Neural cell (in vitro differentiated cells): ENCODE measurements around the gene ZMYND11. TPM values are rescaled to one million over a fixed set of nuclear protein-coding genes. Genes with fewer than 3 reads are reported as not detected.

ENCODE experiments used
- H2AFZ ChIP-seq: fragments of 200-600, 300-800 bp; sonication (generic), shearing (Covaris generic); 2 replicates; pipeline ENCODE4 v1.6.0; 2014; ENCODE audit warnings: low read depth, mild to moderate bottlenecking, antibody characterized with exemption, low read length, moderate library complexity
- H3F3A ChIP-seq: fragments of 200-600 bp; shearing (Covaris generic); 2 replicates; pipeline ENCODE4 v1.6.1; 2016; ENCODE audit warnings: mild to moderate bottlenecking, moderate library complexity, mixed read lengths, antibody characterized with exemption, low read length; ENCODE audit not compliant: insufficient read depth, poor library complexity, severe bottlenecking
- H3K27ac ChIP-seq: fragments of 200-600, 300-800 bp; sonication (generic), shearing (Covaris generic); 2 replicates; pipeline ENCODE4 v1.5.1; 2014; ENCODE audit warnings: mild to moderate bottlenecking, low read length, moderate library complexity
- H3K27me3 ChIP-seq: fragments of 300-800, 200-600 bp; sonication (generic), shearing (Covaris generic); 2 replicates; pipeline ENCODE4 v1.6.0; 2014; ENCODE audit warnings: mild to moderate bottlenecking, low read depth, low read length, moderate library complexity; ENCODE audit not compliant: insufficient read depth
- H3K36me3 ChIP-seq: fragments of 300-800, 200-600 bp; sonication (generic), shearing (Covaris generic); 2 replicates; pipeline ENCODE4 v1.5.1; 2014; ENCODE audit warnings: mild to moderate bottlenecking, antibody characterized with exemption, low read length, moderate library complexity; ENCODE audit not compliant: insufficient read depth
- H3K4me2 ChIP-seq: fragments of 300-800, 200-600 bp; sonication (generic), shearing (Covaris generic); 2 replicates; pipeline ENCODE4 v1.6.0; 2014; ENCODE audit warnings: mild to moderate bottlenecking, low read length
- H3K4me3 ChIP-seq: fragments of 300-800, 200-600 bp; sonication (generic), shearing (Covaris generic); 2 replicates; pipeline ENCODE4 v1.5.1; 2014; ENCODE audit warnings: mild to moderate bottlenecking, low read length, moderate library complexity
- H3K79me2 ChIP-seq: fragments of 200-600 bp; shearing (Covaris generic); replicated peaks from 2 replicates; pipeline ENCODE4 v1.6.0; 2014; ENCODE audit warnings: mild to moderate bottlenecking, low read length, moderate library complexity; ENCODE audit not compliant: insufficient read depth
- H3K9ac ChIP-seq: fragments of 300-800, 200-600 bp; sonication (generic), shearing (Covaris generic); 2 replicates; pipeline ENCODE4 v1.6.1; 2016; ENCODE audit warnings: mild to moderate bottlenecking, low read length, mixed read lengths
- H3K9me2 ChIP-seq: fragments of 200-600 bp; shearing (Covaris generic); 2 replicates; pipeline ENCODE4 v1.6.1; 2016; ENCODE audit warnings: mild to moderate bottlenecking, low read length, mixed read lengths; ENCODE audit not compliant: insufficient read depth
- H3K9me3 ChIP-seq: fragments of 200-600, 300-800 bp; sonication (generic), shearing (Covaris generic); 2 replicates; pipeline ENCODE4 v1.6.1; 2016; ENCODE audit warnings: mild to moderate bottlenecking, mixed run types, low read length, moderate library complexity, mixed read lengths
- H4K20me1 ChIP-seq: fragments of 200-600 bp; shearing (Covaris generic); 2 replicates; pipeline ENCODE4 v1.6.1; 2016; ENCODE audit warnings: mild to moderate bottlenecking, mixed run types; ENCODE audit not compliant: insufficient read depth
- EP300 ChIP-seq: fragments of 450-650 bp; conservative IDR thresholded peaks from 2 replicates; pipeline ENCODE4 v1.6.1; 2014; ENCODE audit warnings: antibody characterized with exemption, mild to moderate bottlenecking, moderate library complexity; ENCODE audit not compliant: poor library complexity, severe bottlenecking
- EZH2 ChIP-seq: fragments of 200-600, 300-800 bp; shearing (Covaris generic), sonication (generic); IDR thresholded peaks from 2 replicates; pipeline ENCODE4 v1.6.1; 2014; ENCODE audit warnings: antibody characterized with exemption, low read length, borderline replicate concordance, mild to moderate bottlenecking; ENCODE audit not compliant: insufficient read depth, poor library complexity, severe bottlenecking
- MXI1 ChIP-seq: fragments of 450-650 bp; conservative IDR thresholded peaks from 2 replicates; pipeline ENCODE4 v1.6.1; 2014; ENCODE audit warnings: antibody characterized with exemption, mild to moderate bottlenecking; ENCODE audit not compliant: poor library complexity, severe bottlenecking
- POLR2AphosphoS5 ChIP-seq: IDR thresholded peaks from 2 replicates; pipeline ENCODE4 v1.6.1; 2012
- RAD21 ChIP-seq: fragments of 450-650 bp; conservative IDR thresholded peaks from 2 replicates; pipeline ENCODE4 v1.6.1; 2014; ENCODE audit warnings: antibody characterized with exemption, mild to moderate bottlenecking, moderate library complexity
- SMC3 ChIP-seq: fragments of 450-650 bp; conservative IDR thresholded peaks from 2 replicates; pipeline ENCODE4 v1.6.1; 2014; ENCODE audit warnings: antibody characterized with exemption, mild to moderate bottlenecking, moderate library complexity; ENCODE audit not compliant: poor library complexity
- TAF1 ChIP-seq: IDR thresholded peaks from 2 replicates; pipeline ENCODE4 v1.6.1; 2012; ENCODE audit warnings: low read depth
- polyA plus RNA-seq: library from polyadenylated mRNA; depleted of rRNA; stranded (reverse); fragments of >200 nt; gene quantifications from 2 replicates; pipeline ENCODE4 v1.2.3, GENCODE V29; 2014
- TF ChIP-seq, protein P1 (sequence below): fragments of 450-650 bp; IDR thresholded peaks from 2 replicates; pipeline ENCODE4 v1.5.1; 2014; ENCODE audit warnings: antibody characterized with exemption, mild to moderate bottlenecking, moderate library complexity; ENCODE audit not compliant: poor library complexity, severe bottlenecking
- TF ChIP-seq, protein P2 (sequence below): IDR thresholded peaks from 2 replicates; pipeline ENCODE4 v1.6.1; 2012; ENCODE audit warnings: borderline replicate concordance

ZMYND11 gene
- polyA plus RNA-seq, 1 donor from 2014 or later, result 122 TPM

DNA sequence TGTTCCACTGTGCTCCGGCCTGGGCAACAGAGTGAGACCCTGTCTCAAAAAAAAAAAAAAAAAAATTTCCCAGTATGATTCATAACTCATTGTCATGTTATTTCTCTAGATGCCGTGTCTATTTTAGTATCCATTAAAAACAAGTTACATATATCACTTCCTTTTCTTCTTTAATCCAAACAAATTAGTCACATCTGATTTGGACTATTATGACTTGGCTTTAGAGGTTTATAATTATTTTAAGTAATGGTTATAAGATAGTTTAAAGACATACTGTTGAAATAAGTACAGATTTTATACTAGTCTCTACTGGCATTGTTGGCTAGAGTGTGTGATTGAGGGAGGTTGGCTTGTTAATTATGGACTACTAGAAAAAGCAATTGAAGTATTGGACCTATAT lies 53.3 kb downstream of the ZMYND11 start:
- Histone ChIP-seq H3K27me3 (no peaks in the 10 kb centered on the region), H3K4me2 (no peak overlapping the region), H3K9ac (no peak overlapping the region), H3K4me3 (no peak overlapping the region), H2AFZ (no peak overlapping the region), H3K79me2 (no peaks in the 10 kb centered on the region), H3K36me3 (peaks cover 4% of the 10 kb centered on the region), H3F3A (no peaks in the 10 kb centered on the region), H3K27ac (no peak overlapping the region), H3K9me2 (no peaks in the 10 kb centered on the region), H3K9me3 (no peaks in the 10 kb centered on the region), H4K20me1 (no peaks in the 10 kb centered on the region)
- TF ChIP-seq EP300 (no peak), TAF1 (no peak), SMC3 (no peak), RAD21 (no peak), EZH2 (no peak), POLR2AphosphoS5 (no peak), MXI1 (no peak)
- TF ChIP-seq, protein P1, sequence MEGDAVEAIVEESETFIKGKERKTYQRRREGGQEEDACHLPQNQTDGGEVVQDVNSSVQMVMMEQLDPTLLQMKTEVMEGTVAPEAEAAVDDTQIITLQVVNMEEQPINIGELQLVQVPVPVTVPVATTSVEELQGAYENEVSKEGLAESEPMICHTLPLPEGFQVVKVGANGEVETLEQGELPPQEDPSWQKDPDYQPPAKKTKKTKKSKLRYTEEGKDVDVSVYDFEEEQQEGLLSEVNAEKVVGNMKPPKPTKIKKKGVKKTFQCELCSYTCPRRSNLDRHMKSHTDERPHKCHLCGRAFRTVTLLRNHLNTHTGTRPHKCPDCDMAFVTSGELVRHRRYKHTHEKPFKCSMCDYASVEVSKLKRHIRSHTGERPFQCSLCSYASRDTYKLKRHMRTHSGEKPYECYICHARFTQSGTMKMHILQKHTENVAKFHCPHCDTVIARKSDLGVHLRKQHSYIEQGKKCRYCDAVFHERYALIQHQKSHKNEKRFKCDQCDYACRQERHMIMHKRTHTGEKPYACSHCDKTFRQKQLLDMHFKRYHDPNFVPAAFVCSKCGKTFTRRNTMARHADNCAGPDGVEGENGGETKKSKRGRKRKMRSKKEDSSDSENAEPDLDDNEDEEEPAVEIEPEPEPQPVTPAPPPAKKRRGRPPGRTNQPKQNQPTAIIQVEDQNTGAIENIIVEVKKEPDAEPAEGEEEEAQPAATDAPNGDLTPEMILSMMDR, result no peak
- TF ChIP-seq, protein P2, sequence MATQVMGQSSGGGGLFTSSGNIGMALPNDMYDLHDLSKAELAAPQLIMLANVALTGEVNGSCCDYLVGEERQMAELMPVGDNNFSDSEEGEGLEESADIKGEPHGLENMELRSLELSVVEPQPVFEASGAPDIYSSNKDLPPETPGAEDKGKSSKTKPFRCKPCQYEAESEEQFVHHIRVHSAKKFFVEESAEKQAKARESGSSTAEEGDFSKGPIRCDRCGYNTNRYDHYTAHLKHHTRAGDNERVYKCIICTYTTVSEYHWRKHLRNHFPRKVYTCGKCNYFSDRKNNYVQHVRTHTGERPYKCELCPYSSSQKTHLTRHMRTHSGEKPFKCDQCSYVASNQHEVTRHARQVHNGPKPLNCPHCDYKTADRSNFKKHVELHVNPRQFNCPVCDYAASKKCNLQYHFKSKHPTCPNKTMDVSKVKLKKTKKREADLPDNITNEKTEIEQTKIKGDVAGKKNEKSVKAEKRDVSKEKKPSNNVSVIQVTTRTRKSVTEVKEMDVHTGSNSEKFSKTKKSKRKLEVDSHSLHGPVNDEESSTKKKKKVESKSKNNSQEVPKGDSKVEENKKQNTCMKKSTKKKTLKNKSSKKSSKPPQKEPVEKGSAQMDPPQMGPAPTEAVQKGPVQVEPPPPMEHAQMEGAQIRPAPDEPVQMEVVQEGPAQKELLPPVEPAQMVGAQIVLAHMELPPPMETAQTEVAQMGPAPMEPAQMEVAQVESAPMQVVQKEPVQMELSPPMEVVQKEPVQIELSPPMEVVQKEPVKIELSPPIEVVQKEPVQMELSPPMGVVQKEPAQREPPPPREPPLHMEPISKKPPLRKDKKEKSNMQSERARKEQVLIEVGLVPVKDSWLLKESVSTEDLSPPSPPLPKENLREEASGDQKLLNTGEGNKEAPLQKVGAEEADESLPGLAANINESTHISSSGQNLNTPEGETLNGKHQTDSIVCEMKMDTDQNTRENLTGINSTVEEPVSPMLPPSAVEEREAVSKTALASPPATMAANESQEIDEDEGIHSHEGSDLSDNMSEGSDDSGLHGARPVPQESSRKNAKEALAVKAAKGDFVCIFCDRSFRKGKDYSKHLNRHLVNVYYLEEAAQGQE, result no peak

DNA sequence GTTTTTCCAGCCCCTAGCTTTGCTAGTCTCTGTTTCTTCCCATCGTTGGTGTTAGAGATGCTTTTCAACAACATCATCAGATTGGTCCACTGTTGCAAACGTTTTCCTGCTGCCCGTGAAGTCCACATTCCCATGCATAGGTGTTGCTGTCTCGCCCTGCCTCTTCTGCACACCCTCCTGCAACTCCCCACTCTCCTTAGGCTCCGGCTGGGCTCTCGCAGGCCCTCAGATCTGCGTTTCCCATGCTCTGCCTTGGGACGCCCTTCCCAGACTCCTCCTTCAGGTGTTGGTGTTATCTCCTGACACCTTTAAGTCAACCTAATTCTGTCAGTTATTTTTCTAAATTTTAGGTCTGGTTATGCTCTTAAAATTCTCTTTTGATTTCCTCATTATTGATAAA lies 55.0 kb downstream of the ZMYND11 start:
- no peak overlapping the region for H3K4me3 ChIP-seq
- H4K20me1 ChIP-seq, result no peaks in the 10 kb centered on the region
- no peaks in the 10 kb centered on the region for H3K27me3 ChIP-seq
- H3K9me2 ChIP-seq, result no peaks in the 10 kb centered on the region
- H3F3A ChIP-seq, result no peaks in the 10 kb centered on the region
- TF ChIP-seq MXI1 (no peak), EP300 (no peak), RAD21 (no peak), EZH2 (no peak), TAF1 (no peak), SMC3 (no peak)
- TF ChIP-seq, protein P2, result no peak
- peaks cover 5% of the 10 kb centered on the region for H3K36me3 ChIP-seq
- H2AFZ ChIP-seq, result no peak overlapping the region
- H3K79me2 ChIP-seq, result no peaks in the 10 kb centered on the region
- H3K9ac ChIP-seq, result no peak overlapping the region
- no peak overlapping the region for H3K27ac ChIP-seq
- H3K9me3 ChIP-seq, result no peaks in the 10 kb centered on the region
- H3K4me2 ChIP-seq, result no peak overlapping the region
